ENCODE measurements around the gene CDK2AP2.

- TF ChIP-seq CTCF (conservative IDR thresholded peaks at IDR 0.05; ENCODE audit: low read length) (no peak), EZH2phosphoT487 (IDR thresholded peaks at IDR 0.05; ENCODE audit: borderline replicate concordance) (no peak)
Observed at GRCh38 chr11:67523556-67524479, 15.9 kb upstream of the CDK2AP2 start.

Data from Loucy (cell line).